Activated gamma-delta T cell treated with Interleukin-2 at 50 U/mL for 16 hours (primary cell): ENCODE data around the gene INSL3.
A peak's percentile ranks its signal among the peaks of the same experiment; 100 is the strongest.
"Not testable (repeated sequence)": the region's sequence is repeated elsewhere in the genome, so short reads cannot be mapped to it uniquely, and the experiment has no call there.

Source experiments
- DNase-seq: peaks from one replicate; pipeline ENCODE4 v3.0.0-alpha.2; 2020

The INSL3 gene

DNA sequence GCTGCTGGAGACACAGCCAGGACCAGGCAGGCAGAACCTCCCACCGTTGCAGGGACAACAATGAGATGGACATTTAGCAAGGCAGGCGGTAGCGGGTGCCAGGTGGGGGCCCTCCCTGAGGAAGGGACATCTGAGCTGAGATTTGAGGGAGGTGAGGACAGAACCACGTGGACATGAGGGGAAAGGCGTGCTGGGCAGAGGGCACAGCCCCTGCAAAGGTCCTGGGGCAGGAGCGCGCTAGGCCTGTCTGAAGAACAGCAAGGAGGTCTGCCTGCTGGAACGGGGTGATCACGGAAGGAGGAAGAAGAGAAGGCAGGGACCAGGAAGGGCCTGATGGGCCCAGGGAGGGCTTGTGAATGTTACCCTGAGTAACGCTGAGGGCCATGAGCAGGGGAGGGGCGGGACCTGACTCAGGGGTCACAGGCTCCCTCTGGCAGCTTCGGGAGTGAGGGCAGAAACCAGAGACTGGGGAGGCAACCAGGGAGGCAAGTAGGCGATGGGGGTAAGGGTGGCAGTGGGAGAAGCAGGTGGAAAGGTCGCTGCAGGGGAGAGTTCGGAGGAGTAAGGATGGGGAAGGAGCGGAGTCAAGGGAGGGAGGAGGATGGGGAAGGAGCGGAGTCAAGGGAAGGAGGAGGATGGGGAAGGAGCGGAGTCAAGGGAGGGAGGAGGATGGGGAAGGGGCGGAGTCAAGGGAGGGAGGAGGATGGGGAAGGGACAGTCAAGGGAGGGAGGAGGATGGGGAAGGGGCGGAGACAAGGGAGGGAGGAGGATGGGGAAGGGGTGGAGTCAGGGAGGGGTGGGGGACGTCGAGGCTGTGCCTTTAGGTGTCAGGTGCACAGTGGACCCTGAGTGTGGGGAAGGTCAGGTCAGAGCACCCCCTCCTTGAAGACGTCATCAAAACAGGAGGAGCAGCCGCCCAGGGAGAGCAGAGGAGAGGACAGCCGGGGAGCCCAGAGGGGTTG is 42.1 kb downstream of the INSL3 start:
- DNase-seq: no peak

DNA sequence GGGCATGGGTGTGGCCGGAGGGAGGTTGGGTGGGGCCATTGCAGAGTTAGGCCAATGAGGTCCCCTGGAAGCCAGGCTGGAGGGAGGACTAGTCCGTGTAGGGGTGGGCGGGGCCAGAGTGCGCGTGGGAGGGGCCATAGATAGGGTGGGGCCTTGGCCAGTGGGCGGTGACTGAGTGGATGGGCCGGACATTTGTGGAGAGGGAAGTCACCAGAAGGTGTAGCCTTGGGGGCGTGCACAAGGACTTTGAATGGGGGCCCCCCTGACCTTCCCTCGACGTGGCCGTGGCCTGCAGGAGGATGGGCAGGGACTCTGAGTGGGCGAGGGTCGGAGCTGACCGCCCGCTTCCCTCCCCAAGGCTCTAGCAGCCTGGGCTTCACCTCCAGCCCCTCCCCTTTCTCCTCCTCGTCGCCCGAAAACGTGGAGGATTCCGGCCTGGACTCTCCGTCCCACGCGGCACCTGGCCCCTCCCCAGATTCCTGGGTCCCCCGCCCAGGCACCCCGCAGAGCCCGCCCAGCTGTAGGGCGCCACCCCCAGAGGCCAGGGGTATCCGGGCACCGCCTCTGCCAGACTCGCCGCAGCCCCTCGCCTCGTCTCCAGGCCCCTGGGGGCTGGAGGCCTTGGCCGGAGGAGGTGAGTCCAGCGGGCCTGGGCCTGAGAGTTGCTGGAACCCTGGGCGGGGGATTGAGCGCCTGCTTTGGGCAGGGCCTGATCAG is 42.9 kb downstream of the INSL3 start:
- DNase-seq: peak; percentile 22

DNA sequence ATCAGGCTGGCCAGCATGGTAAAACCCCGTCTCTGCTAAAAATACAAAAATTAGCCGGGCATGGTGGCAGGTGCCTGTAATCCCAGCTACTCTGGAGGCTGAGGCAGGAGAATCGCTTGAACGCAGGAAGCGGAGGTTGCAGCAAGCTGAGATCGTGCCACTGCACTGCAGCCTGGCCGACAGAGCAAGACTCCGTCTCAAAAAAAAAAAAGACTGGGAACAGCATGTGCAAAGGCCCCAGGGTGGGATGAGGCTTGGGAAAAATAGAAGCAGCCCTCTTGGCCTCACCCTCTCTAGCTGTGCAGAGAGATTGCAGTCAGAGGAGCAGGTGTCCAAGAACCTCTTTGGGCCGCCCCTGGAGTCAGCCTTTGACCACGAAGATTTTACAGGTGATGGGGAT is 43.5 kb downstream of the INSL3 start:
- not testable (repeated sequence) for DNase-seq

GRCh38 chr19:17775991-17776803 is 45.1 kb downstream of the INSL3 start:
- no peak for DNase-seq

DNA sequence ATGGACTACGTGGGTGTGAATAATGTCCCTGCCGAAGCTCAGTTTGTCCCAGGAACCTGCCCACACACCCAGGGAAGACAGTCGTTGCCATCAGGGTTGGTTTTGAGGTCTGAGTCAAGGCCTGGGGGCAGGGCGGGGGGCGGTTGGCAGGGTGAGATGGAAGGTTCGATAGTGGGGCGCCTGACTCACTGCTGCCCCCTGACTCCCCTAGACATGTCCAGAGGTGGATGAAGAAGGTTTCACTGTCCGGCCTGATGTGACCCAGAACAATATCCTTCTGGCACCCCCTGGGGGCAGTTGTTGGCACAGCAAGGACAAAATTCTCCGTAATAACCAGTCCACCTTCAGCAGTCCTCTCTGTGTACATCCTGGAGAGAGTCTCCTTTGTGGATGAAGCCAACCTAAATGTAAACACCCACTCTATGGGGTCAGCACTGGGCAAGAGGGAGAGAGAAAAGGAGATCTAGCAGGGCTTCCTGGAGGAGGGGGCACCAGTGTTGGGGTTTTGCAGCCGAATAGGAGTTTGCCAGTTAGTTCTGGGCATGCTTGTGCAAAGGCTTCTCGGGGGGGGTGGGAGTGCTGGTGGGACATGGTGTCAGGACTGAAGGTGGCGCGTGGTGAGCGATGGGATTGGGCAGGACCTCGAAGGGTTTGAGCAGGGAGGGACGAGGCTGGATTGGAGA is 45.9 kb downstream of the INSL3 start:
- peak; percentile 23 for DNase-seq

DNA sequence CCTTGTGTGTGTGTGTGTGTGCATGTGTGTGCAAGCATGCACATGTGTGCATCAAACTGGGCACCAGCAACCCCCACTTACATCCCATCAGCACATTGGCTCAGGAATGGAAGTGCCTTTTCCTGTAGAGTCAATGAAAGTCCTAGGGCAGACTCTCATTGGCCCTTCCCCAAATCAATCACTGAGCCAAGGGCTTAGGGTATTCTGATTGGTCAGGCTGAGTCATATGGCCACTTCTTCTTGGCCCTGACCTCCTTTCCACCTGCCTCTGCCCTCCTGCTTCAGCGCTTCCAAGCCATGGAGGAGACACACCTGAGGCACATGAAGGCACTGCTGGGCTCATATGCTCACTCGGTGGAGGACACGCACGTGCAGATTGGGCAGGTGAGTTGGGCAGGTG is 49.1 kb downstream of the INSL3 start:
- DNase-seq: no peak

DNA sequence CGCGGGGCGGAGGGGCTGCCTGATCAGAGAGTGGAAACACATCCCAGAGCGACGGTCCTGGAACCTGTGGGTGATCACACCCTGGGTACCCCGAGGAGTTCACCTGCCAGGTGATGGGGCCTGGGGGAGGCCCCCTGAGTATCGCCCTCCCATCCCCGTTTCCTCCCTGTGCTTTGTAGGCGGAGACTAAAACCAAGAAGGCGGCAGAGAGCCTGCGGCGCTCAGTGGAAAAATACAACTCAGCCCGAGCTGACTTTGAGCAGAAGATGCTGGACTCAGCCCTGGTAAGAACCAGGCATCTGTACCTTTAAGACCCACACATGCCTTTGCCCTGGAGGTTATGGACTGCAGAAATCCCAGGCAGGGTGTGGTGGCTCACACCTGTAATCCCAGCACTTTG is 50.7 kb downstream of the INSL3 start:
- no peak for DNase-seq

- no peak for DNase-seq
Measured at GRCh38 chr19:17767559-17767958, 53.8 kb downstream of the INSL3 start.

GRCh38 chr19:17766543-17767131 is 54.7 kb downstream of the INSL3 start:
- peak; percentile 42 for DNase-seq
